ENCODE data around the gene PRMT1. TPM values are rescaled to one million over a fixed set of nuclear protein-coding genes. Genes with fewer than 3 reads are reported as not detected.
"Not testable (repeated sequence)": the region's sequence is repeated elsewhere in the genome, so short reads cannot be mapped to it uniquely, and the experiment has no call there.

PRMT1 gene
- total RNA-seq (2014; rRNA removed), result 342 and 345 TPM in 2 replicates
- 229 TPM for polyA plus RNA-seq (2012)

- peak; percentile 24 for DNase-seq (ENCODE audit: low read depth)
These were observed at the start of gene PRMT1 for GRCh38 chr19:49677231-49677900. Gene PRMT1 (plus strand): TSS chr19:49677271. CDS start chr19:49677281, 10 bp downstream.

- DNase-seq (ENCODE audit: low read depth), result no peak
These were observed 47.4 kb upstream of the PRMT1 start for GRCh38 chr19:49629659-49630058.

DNA sequence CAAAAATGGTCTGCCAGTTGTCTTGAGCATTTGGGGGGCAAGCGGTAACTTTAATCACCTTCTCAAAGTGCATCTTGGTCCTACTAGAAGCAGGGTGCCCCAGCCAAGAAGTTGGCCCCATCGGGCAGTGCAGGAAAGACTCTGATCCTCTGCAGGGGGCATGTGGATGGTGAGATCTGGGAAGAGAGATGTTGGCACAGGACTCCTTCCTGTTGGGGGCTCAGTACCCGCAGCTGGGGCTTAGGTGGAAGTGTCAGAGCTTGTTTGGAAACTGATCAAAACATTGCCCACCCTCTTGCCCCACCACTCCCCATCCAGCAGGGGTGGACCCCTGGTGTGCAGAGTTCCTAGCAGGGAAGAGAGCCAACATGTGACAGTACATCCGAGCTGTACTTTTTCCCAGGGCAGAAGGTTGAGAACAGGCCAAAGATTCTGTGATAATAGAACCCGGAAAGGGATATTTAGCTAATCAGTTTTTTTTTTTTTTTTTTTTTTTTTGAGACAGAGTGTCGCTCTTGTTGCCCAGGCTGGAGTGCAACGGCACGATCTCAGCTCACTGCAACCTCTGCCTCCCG, 46.0 kb upstream of the PRMT1 start:
- DNase-seq (ENCODE audit: low read depth), result no peak

GRCh38 chr19:49631610-49632192, 45.4 kb upstream of the PRMT1 start:
- no peak for DNase-seq (ENCODE audit: low read depth)

GRCh38 chr19:49632576-49632975, 44.5 kb upstream of the PRMT1 start:
- DNase-seq (ENCODE audit: low read depth), result no peak

- DNase-seq (ENCODE audit: low read depth), result not testable (repeated sequence)
These were observed 43.8 kb upstream of the PRMT1 start for GRCh38 chr19:49633273-49633672.

DNA sequence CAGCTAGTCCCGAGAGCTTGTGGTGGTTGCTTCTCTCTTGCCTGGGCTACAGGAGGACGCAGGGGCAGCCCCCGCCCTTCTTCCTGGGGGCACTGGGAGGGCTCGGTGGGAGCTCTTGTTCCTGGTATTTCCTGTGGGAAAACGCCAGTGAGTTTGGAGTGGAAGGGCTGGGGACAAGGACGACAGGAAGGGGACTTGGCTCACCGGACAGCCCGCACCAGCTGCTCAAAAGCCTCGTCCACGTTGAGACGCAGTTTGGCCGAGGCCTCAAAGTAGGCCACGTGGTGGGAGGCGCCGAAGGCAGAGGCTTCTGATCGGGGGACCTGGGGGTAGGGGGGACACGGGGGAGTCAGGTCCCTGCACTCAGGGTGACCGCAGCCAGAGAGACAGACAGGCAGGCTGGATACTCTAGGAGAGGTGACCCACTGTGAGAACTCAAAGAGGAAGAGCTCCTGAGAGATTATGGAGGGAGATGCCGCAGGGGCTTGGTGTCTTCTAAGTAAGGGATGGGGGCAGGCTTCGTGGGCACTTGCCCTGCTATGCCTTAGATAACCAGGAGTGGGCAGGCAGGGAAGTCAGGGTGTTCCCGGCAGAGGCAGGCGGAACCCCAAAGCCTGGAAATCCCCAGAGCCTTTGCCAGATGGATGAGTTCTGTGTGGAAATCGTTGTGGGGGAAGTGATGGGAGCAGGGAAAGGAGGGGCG, 41.4 kb upstream of the PRMT1 start:
- DNase-seq (ENCODE audit: low read depth), result no peak

DNA sequence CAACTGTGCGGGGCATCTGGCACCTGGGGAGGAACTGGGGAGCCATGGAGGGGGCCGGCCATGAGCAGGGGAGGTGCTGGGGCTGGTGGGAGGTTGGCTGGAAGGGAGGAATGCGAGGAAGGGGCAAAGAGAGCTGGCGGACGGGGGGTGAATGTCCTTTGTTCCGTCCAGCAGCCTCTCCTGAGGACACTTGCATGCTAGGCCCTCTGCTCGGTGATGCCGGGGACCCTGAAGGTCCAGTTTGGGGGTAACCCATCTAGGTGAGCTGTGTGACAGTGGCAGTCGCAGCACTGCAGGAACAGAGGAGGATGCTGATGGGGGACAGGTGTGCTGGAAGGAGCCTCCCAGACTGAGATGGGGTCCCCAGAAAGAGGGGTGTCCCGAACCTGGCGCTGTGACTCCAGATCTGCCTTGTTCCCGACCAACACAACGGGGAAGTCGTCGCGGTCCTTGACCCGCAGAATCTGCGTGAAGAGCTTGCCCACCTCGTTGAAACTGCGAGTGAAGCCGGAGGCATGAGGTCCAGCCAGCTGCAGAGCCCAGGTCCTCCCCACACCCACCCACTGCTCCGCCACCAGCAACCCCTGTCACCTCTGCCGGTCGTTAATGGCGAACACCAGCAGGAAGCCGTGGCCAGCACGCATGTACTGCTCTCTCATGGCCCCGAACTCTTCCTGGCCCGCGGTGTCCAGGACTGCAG, 40.7 kb upstream of the PRMT1 start:
- DNase-seq (ENCODE audit: low read depth), result no peak

DNA sequence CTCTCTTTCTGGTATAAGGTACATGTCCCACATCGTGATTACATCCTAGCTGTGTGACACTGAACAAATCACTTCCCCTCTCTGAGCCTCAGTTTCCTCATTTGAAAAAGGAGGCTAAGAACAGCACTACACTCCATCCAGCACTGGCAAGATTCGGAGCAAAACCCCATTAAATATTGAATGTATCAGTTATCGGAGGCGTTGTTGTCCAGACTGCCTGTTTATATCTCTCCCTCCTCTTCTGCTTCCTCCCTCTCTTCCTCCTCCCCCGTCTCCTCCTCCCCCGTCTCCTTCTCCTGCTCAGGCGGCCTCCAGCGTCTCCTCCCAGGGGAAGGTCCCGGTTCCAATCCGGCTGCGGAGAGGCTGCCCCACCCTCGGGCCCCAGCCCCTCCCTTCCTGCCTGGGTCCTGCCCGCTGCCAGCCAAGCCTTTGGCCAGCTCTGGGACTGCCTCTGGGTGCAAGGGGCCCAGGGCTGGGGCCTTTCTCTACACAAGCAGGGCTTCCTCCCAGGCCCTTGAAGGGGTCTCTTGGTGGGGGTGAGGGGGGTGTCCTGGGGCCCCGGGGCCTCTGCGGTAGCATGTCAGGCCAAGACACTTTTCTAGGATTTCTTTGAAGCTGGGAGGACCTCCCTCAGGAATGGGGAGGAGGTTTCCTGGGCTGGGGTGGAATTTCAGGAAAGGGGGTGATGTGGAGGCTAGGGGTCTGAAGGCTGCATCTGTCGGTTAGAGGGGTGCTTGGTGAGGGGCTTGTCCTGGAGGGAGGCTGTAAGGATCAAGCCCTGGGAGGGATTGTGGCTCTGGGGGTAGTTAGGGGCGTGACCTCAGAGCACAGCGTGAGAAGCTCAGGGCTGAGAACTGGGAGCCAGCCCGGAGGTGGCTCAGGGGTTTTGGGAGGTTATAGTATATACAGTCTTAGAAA, 39.0 kb upstream of the PRMT1 start:
- DNase-seq (ENCODE audit: low read depth), result peak; percentile 79

DNA sequence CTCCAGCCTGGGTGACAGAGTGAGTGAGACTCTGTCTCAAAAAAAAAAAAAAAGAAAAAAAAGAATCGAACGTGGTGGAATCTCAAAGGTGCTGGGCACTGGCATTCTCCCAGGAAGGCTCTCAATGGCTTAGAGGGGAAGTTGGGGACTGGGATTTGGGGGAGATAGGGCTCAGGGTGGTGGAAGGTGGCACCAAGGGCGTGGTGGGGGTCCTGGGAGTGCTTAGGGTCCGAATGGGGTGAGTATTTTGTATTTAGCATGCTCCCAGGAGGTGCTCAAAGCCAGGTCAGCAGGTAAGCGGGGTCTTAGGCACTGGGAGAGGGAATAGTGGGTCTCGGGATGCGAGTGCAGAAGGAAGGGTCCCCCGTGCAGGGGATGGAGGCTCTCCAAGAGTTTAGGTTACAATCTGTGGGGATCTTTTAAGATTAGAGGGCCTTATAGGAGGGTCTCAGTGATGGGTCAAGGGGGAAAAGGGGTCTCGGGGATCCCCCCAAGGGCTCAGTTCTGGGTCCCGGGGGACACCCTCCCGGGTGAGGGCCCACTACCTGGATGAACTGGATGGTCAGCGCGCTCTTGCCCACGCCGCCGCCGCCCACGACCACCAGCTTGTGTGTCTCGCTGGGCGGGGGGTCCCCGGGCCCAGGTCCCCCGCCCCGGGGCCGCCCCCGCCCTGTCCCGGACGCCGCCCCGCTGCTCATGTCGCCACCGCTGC, 37.5 kb upstream of the PRMT1 start:
- DNase-seq (ENCODE audit: low read depth), result no peak

- DNase-seq (ENCODE audit: low read depth), result peak; percentile 100
These were observed 36.8 kb upstream of the PRMT1 start, which contains the start of gene RRAS for GRCh38 chr19:49640113-49640898. Gene RRAS (minus strand): TSS chr19:49640143. CDS start chr19:49640098, 45 bp downstream.

DNA sequence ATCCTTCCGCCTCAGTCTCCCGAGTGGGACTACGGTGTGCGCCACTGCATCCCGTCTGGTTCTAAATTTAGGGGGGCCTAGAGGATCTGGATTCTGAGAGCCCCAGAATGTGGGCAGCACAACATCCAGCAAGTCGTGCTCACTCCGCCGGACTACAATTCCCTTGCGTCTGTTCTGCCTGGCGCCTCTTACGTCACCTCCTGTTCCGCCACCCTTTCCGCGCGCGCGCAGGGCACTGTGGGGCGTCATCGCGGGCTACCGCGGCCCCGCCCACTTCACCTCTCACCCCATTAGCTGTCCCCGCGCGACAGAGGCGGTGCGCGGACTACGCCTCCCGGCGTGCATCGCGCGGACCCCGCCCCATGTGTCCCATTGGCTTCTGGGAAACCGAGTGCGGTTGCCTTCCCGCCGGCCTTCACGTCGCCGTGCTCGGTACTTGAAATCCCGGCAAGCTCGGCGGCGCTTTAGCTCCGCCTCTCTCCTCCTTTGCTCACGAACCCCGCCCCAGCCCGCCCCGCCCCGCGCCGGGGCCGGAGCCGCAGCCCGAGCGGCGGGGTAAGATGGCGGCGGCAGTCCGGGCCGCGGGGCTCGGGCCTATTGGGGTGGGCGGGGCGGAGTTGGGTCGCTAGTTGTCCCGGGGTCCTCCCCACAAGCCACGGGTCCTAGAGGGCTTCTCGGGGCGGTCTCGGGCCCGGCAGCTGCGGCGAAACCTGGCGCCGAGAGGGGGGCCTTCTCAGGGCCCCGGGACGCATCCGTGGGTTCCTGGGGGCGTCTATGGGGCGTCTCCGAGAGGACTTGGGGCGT, 35.2 kb upstream of the PRMT1 start, which contains the start of gene SCAF1:
SCAF1 (plus strand) TSS at position 522 of the 804 bp plus-strand sequence. CDS start 2,818 bp downstream, outside the sequence.
- DNase-seq (ENCODE audit: low read depth), result peak; percentile 99

DNA sequence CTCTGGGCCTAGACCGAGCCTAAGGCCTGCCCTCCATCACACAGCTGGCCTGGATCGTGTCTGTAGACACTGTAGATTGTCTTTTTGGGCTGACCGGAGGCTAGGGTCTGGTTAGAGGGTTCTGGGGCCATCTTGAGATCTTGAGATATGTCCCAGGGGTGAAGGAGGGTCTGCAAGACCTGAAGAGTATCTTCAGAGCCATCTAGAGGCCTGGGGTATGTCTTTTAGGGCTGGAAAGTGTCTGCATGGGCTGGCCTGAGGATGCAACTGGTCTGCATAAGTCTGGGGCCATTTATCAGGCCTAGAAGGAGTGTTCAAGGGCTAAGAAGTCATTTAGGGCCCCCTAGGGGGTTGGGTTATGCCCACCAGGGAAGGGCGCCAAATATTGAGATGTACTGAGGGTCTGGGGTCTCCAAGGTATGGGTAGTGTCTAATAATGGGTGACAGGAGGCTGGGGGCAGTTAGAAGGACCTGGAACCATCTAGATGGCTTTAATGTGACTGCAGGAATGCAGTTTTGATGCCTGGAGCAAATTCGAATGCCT, 34.5 kb upstream of the PRMT1 start:
- DNase-seq (ENCODE audit: low read depth), result no peak

DNA sequence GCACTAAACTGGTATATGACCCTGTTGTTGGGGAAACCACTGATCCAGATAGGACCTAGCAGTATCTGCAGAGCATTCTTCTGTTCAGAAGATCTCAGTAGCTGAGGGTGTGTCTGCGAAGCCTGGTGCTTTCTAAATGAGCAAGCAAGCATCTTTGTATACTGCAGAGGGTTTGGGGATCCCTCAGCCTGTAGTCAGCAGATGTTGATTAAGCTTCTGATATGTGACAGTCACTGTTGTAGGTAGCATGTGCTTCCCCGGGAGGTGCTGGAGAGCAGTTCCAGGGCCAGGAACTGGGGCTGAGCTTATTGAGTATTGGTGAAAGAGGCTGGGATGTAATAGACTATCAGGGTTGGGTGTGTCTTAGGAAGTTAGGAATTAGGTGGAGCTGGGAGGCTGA, 33.6 kb upstream of the PRMT1 start:
- no peak for DNase-seq (ENCODE audit: low read depth)

GRCh38 chr19:49645592-49645991, 31.5 kb upstream of the PRMT1 start:
- no peak for DNase-seq (ENCODE audit: low read depth)

GRCh38 chr19:49645995-49646394, 31.1 kb upstream of the PRMT1 start:
- DNase-seq (ENCODE audit: low read depth), result no peak

- DNase-seq (ENCODE audit: low read depth), result no peak
These were observed 30.5 kb upstream of the PRMT1 start for GRCh38 chr19:49646586-49646985.
